CD14-positive monocyte (primary cell): ENCODE results near the gene TUBB2A. TPM values are rescaled to one million over a fixed set of nuclear protein-coding genes. Genes with fewer than 3 reads are reported as not detected.
"Not testable (repeated sequence)": the region's sequence is repeated elsewhere in the genome, so short reads cannot be mapped to it uniquely, and the experiment has no call there.

Experiments used
- DNase-seq, 3 donors: peaks; one replicate each; pipeline ENCODE4 v3.0.0-alpha.2; 2011 to 2022
- H2AFZ ChIP-seq: 2 replicates; pipeline ENCODE4 v1.6.0; 2012; ENCODE audit warnings: mild to moderate bottlenecking, low read depth, low read length, inconsistent platforms; ENCODE audit not compliant: insufficient read depth, poor library complexity, severe bottlenecking
- H3K27ac ChIP-seq, 2 donors: 1 replicate in 1 of 2; 2 replicates in 1 of 2; pipeline ENCODE4 v1.5.1; 2012 to 2013; ENCODE audit warnings: low read length in 2 of 2, control low read depth in 1 of 2, inconsistent platforms in 1 of 2, low read depth in 1 of 2, mild to moderate bottlenecking in 1 of 2
- H3K27me3 ChIP-seq, 2 donors: one replicate each; pipeline versions ENCODE4 v1.6.0 to v1.6.1; 2011 to 2013; ENCODE audit warnings: low read length in 2 of 2; ENCODE audit not compliant: control insufficient read depth in 2 of 2, insufficient read depth in 2 of 2
- H3K36me3 ChIP-seq, 2 donors: replicated peaks in 1 of 2; 1 replicate in 1 of 2; 2 replicates in 1 of 2; pipeline versions ENCODE4 v1.5.1 to v1.6.1; 2012 to 2013; ENCODE audit warnings: low read length in 2 of 2, control low read depth in 1 of 2, inconsistent platforms in 1 of 2, mild to moderate bottlenecking in 1 of 2; ENCODE audit not compliant: insufficient read depth in 2 of 2, control insufficient read depth in 1 of 2
- H3K4me1 ChIP-seq, 2 donors: 1 replicate in 1 of 2; 2 replicates in 1 of 2; pipeline versions ENCODE4 v1.5.1 to v1.6.1; 2012 to 2013; ENCODE audit warnings: low read length in 2 of 2, control low read depth in 1 of 2, inconsistent platforms in 1 of 2, mild to moderate bottlenecking in 1 of 2, moderate library complexity in 1 of 2; ENCODE audit not compliant: insufficient read depth in 2 of 2, control insufficient read depth in 1 of 2
- H3K4me2 ChIP-seq: replicated peaks from 2 replicates; pipeline ENCODE3; 2012; ENCODE audit warnings: low read length, moderate library complexity, mild to moderate bottlenecking; ENCODE audit not compliant: poor library complexity, severe bottlenecking; ENCODE audit errors: extremely low read depth
- H3K4me3 ChIP-seq, 3 experiments: fragments of 200-600 bp in 1 of 3; sonication (generic) in 1 of 3; replicated peaks in 1 of 3; 1 replicate in 2 of 3; 2 replicates in 1 of 3; pipeline ENCODE4 v1.5.1; 2011 to 2013; ENCODE audit warnings: low read length in 3 of 3, mild to moderate bottlenecking in 3 of 3, control low read depth in 2 of 3, low read depth in 2 of 3, inconsistent platforms in 1 of 3, moderate library complexity in 1 of 3
- H3K79me2 ChIP-seq: 2 replicates; pipeline ENCODE4 v1.6.0; 2012; ENCODE audit warnings: mild to moderate bottlenecking, control low read depth, inconsistent platforms, low read length, moderate library complexity; ENCODE audit not compliant: insufficient read depth
- H3K9ac ChIP-seq: 2 replicates; pipeline ENCODE4 v1.6.0; 2017; ENCODE audit warnings: low read length, mild to moderate bottlenecking; ENCODE audit not compliant: insufficient read depth, poor library complexity, severe bottlenecking
- H3K9me3 ChIP-seq, 2 donors: replicated peaks in 1 of 2; 1 replicate in 1 of 2; 2 replicates in 1 of 2; pipeline versions ENCODE4 v1.5.1 to v1.6.1; 2012 to 2013; ENCODE audit warnings: low read length in 2 of 2, control low read depth in 1 of 2; ENCODE audit not compliant: control insufficient read depth in 1 of 2, insufficient read depth in 1 of 2
- H4K20me1 ChIP-seq: 2 replicates; pipeline ENCODE4 v1.6.0; 2012; ENCODE audit warnings: mild to moderate bottlenecking, low read length, control low read depth, moderate library complexity; ENCODE audit not compliant: insufficient read depth
- H3K27ac Mint-ChIP-seq, 7 donors: one replicate each; pipeline ENCODE4 v1.8.0; 2020; ENCODE audit warnings: mild to moderate bottlenecking in 7 of 7, mixed read lengths in 7 of 7, moderate library complexity in 6 of 7, inconsistent platforms in 2 of 7
- H3K27me3 Mint-ChIP-seq, 3 donors: one replicate each; pipeline ENCODE4 v1.8.0; 2021 to 2022; ENCODE audit warnings: low read depth in 3 of 3, mild to moderate bottlenecking in 3 of 3, mixed read lengths in 3 of 3, moderate library complexity in 3 of 3, inconsistent platforms in 1 of 3
- H3K36me3 Mint-ChIP-seq, 2 donors: one replicate each; pipeline ENCODE4 v1.8.0; 2020; ENCODE audit warnings: mixed read lengths in 2 of 2, inconsistent platforms in 1 of 2, mild to moderate bottlenecking in 1 of 2
- H3K4me1 Mint-ChIP-seq: one replicate; pipeline ENCODE4 v1.8.0; 2020; ENCODE audit warnings: mild to moderate bottlenecking, mixed read lengths
- H3K4me3 Mint-ChIP-seq, 2 donors: one replicate each; pipeline ENCODE4 v1.8.0; 2020; ENCODE audit warnings: mild to moderate bottlenecking in 2 of 2, mixed read lengths in 2 of 2, moderate library complexity in 1 of 2
- H3K9me3 Mint-ChIP-seq, 7 donors: one replicate each; pipeline ENCODE4 v1.8.0; 2020 to 2022; ENCODE audit warnings: mixed read lengths in 7 of 7, mild to moderate bottlenecking in 6 of 7, moderate library complexity in 6 of 7, inconsistent platforms in 2 of 7
- WGBS: methylation state at CpG from one replicate; pipeline ENCODE4 v1.1.5; 2013; ENCODE audit warnings: missing lambda C conversion rate; ENCODE audit not compliant: insufficient coverage; 5-methylcytosine and 5-hydroxymethylcytosine counted together
- intact Hi-C, 2 donors: fragments of 100-400 bp; cut with micrococcal nuclease; formaldehyde crosslinking; loops; one replicate each; pipeline versions ENCODE4 v1.15.0 to v1.15.1; 2023
- polyA plus RNA-seq, 3 donors: library from polyadenylated mRNA; depleted of rRNA in 1 of 3; unstranded in 2 of 3; stranded (reverse) in 1 of 3; fragments of 300-500 nt in 2 of 3; fragments of >200 nt in 1 of 3; fragmentation: Illumina TruSeq in 2 of 3; gene quantifications; 1 replicate in 2 of 3; 2 replicates in 1 of 3; pipeline ENCODE4 v1.2.3, GENCODE V29; 2012 to 2021

The TUBB2A gene
- polyA plus RNA-seq, 3 donors = 2.4 to 74.3 (median 4.2) TPM

DNA sequence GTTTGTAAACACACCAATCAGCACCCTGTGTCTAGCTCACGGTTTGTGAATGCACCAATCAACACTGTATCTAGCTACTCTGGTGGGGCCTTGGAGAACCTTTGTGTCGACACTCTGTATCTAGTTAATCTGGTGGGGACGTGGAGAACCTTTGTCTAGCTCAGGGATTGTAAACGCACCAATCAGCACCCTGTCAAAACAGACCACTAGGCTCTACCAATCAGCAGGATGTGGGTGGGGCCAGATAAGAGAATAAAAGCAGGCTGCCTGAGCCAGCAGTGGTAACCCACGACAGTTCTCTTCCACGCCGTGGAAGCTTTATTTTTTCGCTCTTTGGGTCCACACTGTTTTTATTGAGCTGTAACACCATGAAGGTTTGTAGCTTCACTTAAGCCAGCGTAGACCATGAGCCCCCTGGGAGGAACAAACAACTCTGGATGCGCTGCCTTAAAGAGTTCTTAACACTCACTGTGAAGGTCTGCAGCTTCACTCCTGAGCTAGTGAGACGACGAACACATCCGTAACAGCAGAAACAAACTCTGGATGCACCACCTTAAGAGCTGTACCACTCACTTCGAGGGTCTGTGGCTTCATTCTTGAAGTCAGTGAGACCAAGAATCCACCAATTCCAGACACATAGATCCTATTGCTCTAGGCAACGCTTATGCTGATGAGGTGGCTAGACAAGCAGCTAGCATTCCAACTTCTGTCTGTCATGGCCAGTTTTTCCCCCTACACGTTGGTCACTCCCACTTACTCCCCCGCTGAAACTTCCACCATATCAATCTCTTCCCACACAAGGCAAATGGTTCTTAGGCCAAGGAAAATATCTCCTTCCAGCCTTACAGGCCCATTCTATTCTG lies 14.2 kb upstream of the TUBB2A start:
- not testable (repeated sequence) for H3K4me3 Mint-ChIP-seq

DNA sequence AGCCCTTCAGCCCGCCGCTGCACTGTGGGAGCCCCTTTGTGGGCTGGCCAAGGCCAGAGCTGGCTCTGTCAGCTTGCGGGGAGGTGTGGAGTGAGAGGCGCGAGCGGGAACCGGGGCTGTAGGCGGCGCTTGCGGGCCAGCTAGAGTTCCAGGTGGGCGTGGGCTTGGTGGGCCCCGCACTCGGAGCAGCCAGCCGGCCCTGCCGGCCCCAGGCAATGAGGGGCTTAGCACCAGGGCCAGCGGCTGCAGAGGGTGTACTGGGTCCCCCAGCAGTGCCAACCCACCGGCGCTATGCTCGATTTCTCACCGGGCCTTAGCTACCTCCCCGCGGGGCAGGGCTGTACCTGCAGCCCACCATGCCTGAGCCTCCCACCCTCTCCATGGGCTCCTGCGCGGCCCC lies 13.3 kb upstream of the TUBB2A start:
- H3K4me2 ChIP-seq, H3K36me3 Mint-ChIP-seq, H3K9me3 ChIP-seq, H3K9ac ChIP-seq, H3K9me3 Mint-ChIP-seq, H3K27me3 ChIP-seq, H3K4me1 Mint-ChIP-seq, H3K27ac Mint-ChIP-seq, H3K27ac ChIP-seq, H3K4me3 ChIP-seq, H3K4me3 Mint-ChIP-seq, H3K4me1 ChIP-seq, H4K20me1 ChIP-seq, H3K79me2 ChIP-seq, DNase-seq, intact Hi-C loops, H3K36me3 ChIP-seq, H2AFZ ChIP-seq: not testable (repeated sequence)
- peaks cover 8 to 13% (median 10%) of the 10 kb centered on the region in 3 donors for H3K27me3 Mint-ChIP-seq
- WGBS = 95% methylated on average over 14 of the region's 24 CpGs

More for the DNA sequence above, 14.2 kb upstream of the TUBB2A start:
- H3K36me3 ChIP-seq, H3K79me2 ChIP-seq, H2AFZ ChIP-seq, H3K27ac ChIP-seq, H3K4me1 ChIP-seq, H3K27ac Mint-ChIP-seq, H3K9me3 Mint-ChIP-seq, intact Hi-C loops, H3K4me1 Mint-ChIP-seq, H3K4me3 ChIP-seq, H3K27me3 ChIP-seq, H3K36me3 Mint-ChIP-seq, H3K9ac ChIP-seq, H3K9me3 ChIP-seq, DNase-seq, H4K20me1 ChIP-seq, H3K4me2 ChIP-seq: not testable (repeated sequence)
- H3K27me3 Mint-ChIP-seq = peaks cover 7 to 11% (median 10%) of the 10 kb centered on the region in 3 donors
- 90% methylated on average over 15 of the region's 17 CpGs for WGBS

DNA sequence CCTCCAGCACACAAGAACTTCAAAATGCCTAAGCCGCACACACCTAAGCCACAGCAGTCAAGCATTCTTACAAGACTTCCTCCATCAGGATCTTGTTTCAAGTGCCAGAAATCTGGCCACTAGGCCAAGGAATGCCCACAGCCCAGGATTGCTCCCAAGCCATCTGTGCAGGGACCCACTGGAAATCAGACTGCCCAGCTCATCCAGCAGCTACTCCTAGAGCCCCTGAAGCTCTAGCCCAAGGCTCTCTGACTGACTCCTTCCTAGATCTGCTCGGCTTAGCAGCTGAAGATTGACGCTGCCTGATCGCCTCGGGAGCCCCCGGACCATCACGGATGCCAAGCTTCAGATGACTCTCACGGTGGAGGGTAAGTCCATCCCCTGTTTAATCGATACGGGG lies 10.7 kb upstream of the TUBB2A start:
- intact Hi-C loops = not testable (repeated sequence)

DNA sequence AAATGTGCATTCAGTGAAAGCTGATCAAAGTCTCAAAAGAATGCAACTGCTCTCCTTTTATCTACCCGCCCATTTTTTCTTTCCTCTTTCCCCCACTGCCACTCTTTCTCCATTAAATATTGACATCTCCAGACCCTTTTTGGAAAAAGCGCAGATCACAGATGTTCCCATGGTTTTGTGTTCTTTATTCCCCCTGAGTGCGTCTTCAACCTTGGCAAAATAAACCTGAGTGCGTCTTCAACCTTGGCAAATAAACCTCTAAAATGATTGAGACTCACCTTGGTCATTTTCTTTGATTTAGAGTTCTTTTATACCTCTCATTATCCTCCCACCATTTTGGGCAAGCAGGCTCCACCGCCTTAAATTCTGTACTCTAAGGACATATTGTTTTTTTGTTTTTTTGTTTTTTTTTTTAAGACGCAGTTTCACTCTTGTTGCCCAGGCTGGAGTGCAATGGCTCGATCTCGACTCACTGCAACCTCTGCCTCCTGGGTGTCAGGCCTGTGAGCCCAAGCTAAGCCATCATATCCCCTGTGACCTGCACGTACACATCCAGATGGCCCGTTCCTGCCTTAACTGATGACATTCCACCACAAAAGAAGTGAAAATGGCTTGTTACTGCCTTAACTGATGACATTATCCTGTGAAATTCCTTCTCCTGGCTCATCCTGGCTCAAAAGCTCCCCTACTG lies 9.3 kb upstream of the TUBB2A start:
- H3K36me3 ChIP-seq, intact Hi-C loops, H2AFZ ChIP-seq: not testable (repeated sequence)

More for the DNA sequence above, 10.7 kb upstream of the TUBB2A start:
- not testable (repeated sequence) for H3K36me3 ChIP-seq, H3K4me3 Mint-ChIP-seq, H3K27ac Mint-ChIP-seq, H3K79me2 ChIP-seq, H3K4me2 ChIP-seq, DNase-seq, H2AFZ ChIP-seq, H4K20me1 ChIP-seq, H3K36me3 Mint-ChIP-seq, H3K27me3 ChIP-seq, H3K9me3 Mint-ChIP-seq, H3K9ac ChIP-seq, H3K27ac ChIP-seq, H3K4me3 ChIP-seq, H3K9me3 ChIP-seq
- peaks cover 19 to 29% of the 10 kb centered on the region in 2 donors for H3K4me1 ChIP-seq
- Mint-ChIP-seq H3K4me1 (peaks cover 26% of the 10 kb centered on the region), H3K27me3 (peaks cover 8 to 15% (median 11%) of the 10 kb centered on the region in 3 donors)
- 95% methylated on average over 7 of the region's 10 CpGs for WGBS

More for the DNA sequence above, 9.3 kb upstream of the TUBB2A start:
- not testable (repeated sequence) for H3K4me3 ChIP-seq, H3K27ac Mint-ChIP-seq, H4K20me1 ChIP-seq, H3K27ac ChIP-seq, H3K27me3 ChIP-seq, H3K79me2 ChIP-seq, H3K36me3 Mint-ChIP-seq, H3K4me2 ChIP-seq, H3K9me3 ChIP-seq, DNase-seq, H3K9ac ChIP-seq, H3K9me3 Mint-ChIP-seq
- H3K27me3 Mint-ChIP-seq = peaks cover 16 to 21% (median 18%) of the 10 kb centered on the region in 3 donors
- H3K4me3 Mint-ChIP-seq = peak overlapping the region in 1 of 2 donors; percentile 5
- peaks cover 34% of the 10 kb centered on the region for H3K4me1 Mint-ChIP-seq
- H3K4me1 ChIP-seq = peaks cover 23 to 39% of the 10 kb centered on the region in 2 donors
- WGBS = 96% methylated on average over 5 of the region's 10 CpGs
